ENCODE measurements around the gene NEUROD1. TPM values are rescaled to one million over a fixed set of nuclear protein-coding genes. Genes with fewer than 3 reads are reported as not detected.
A peak's percentile ranks its signal among the peaks of the same experiment; 100 is the strongest.

Gene NEUROD1
- not detected in 2 replicates for total RNA-seq (2021)
- not detected for Bru-seq, nascent RNA
- BruChase-seq, experiment 1, labeled RNA remaining after a 2-hour chase: not detected
- percentile 16 among the genes with signal in this experiment for BruChase-seq, experiment 2, labeled RNA remaining after a 6-hour chase
- long read RNA-seq: 0 reads

GRCh38 chr2:181680055-181680936 lies at the start of gene NEUROD1:
NEUROD1 (minus strand) TSS chr2:181680517; CDS start chr2:181678860, 1,657 bp downstream.
- H3K9me2 ChIP-seq (ENCODE audit: insufficient read depth): no peaks in the 10 kb centered on the region
- CTCF ChIA-PET: no interaction called here
- H3K27me3 ChIP-seq (ENCODE audit: insufficient read depth, low read depth): no peaks in the 10 kb centered on the region
- no peak within 1 kb of the TSS for H3K27ac ChIP-seq
- DNase-seq: no peak
- no peak within 1 kb of the TSS for H3K4me2 ChIP-seq
- no TSS peak for BruUV-seq (replicated peaks)
- H3K4me1 ChIP-seq (replicated peaks; ENCODE audit: insufficient read depth): no peaks in the 10 kb centered on the region
- no peak within 1 kb of the TSS; the same call in 1 of the 2 replicates for H2AFZ ChIP-seq
- no peaks in the 10 kb centered on the region; the same call in 1 of the 2 replicates for H3K9me3 ChIP-seq (ENCODE audit: insufficient read depth, low read depth)
- intact Hi-C loops (cut with micrococcal nuclease; ENCODE audit: unreplicated experiment): loop anchor here (10.0 kb wide), 1 partner anchor 575 kb away; no protein-coding TSS in a partner anchor
- H3K4me3 ChIP-seq: no peak within 1 kb of the TSS
- no peaks in the 10 kb centered on the region for H3K36me3 ChIP-seq (ENCODE audit: low read depth)
- no peaks in the 10 kb centered on the region for H3F3A ChIP-seq (ENCODE audit: insufficient read depth, low read depth)
- TF ChIP-seq CTCF (conservative IDR thresholded peaks at IDR 0.05) (no peak), EZH2 (IDR thresholded peaks at IDR 0.05; ENCODE audit: low read depth) (no peak)
- H3K79me2 ChIP-seq (ENCODE audit: low read depth): no peaks in the 10 kb centered on the region
- POLR2A ChIA-PET (ENCODE audit: unreplicated experiment): no interaction called here
- no peaks in the 10 kb centered on the region for H4K20me1 ChIP-seq (ENCODE audit: insufficient read depth)

- no peaks in the 10 kb centered on the region; the same call in 1 of the 2 replicates for H3K9me2 ChIP-seq (ENCODE audit: insufficient read depth)
- no TSS peak for BruUV-seq (replicated peaks)
- H3K4me1 ChIP-seq (replicated peaks; ENCODE audit: insufficient read depth): no peaks in the 10 kb centered on the region
- H2AFZ ChIP-seq: no peak overlapping the region
- no peaks in the 10 kb centered on the region for H3K79me2 ChIP-seq (ENCODE audit: low read depth)
- TF ChIP-seq EZH2 (IDR thresholded peaks at IDR 0.05; ENCODE audit: low read depth): no peak
- no peak for TF ChIP-seq CTCF (conservative IDR thresholded peaks at IDR 0.05)
- ChIA-PET CTCF (no interaction called here), POLR2A (ENCODE audit: unreplicated experiment) (no interaction called here)
- no peaks in the 10 kb centered on the region for H3F3A ChIP-seq (ENCODE audit: insufficient read depth, low read depth)
- H3K27ac ChIP-seq: no peak overlapping the region
- H3K4me3 ChIP-seq: no peak overlapping the region
- intact Hi-C loops (cut with micrococcal nuclease; ENCODE audit: unreplicated experiment): no loop called here
- no peaks in the 10 kb centered on the region for H3K36me3 ChIP-seq (ENCODE audit: low read depth)
- no peak for DNase-seq
- no peaks in the 10 kb centered on the region for H4K20me1 ChIP-seq (ENCODE audit: insufficient read depth)
- no peaks in the 10 kb centered on the region for H3K9me3 ChIP-seq (ENCODE audit: insufficient read depth, low read depth)
- no peaks in the 10 kb centered on the region for H3K27me3 ChIP-seq (ENCODE audit: insufficient read depth, low read depth)
- no peak overlapping the region for H3K4me2 ChIP-seq
Measured at GRCh38 chr2:181725476-181725875, 45.2 kb upstream of the NEUROD1 start.

GRCh38 chr2:181724662-181725061 lies 44.3 kb upstream of the NEUROD1 start:
- no peak overlapping the region for H2AFZ ChIP-seq
- no peak overlapping the region for H3K27ac ChIP-seq
- DNase-seq: no peak
- H3K27me3 ChIP-seq (ENCODE audit: insufficient read depth, low read depth): no peaks in the 10 kb centered on the region
- H3K36me3 ChIP-seq (ENCODE audit: low read depth): no peaks in the 10 kb centered on the region
- no peaks in the 10 kb centered on the region for H3K79me2 ChIP-seq (ENCODE audit: low read depth)
- intact Hi-C loops (cut with micrococcal nuclease; ENCODE audit: unreplicated experiment): no loop called here
- ChIA-PET CTCF (no interaction called here), POLR2A (ENCODE audit: unreplicated experiment) (no interaction called here)
- H3K9me2 ChIP-seq (ENCODE audit: insufficient read depth): no peaks in the 10 kb centered on the region; the same call in 1 of the 2 replicates
- H3K4me2 ChIP-seq: no peak overlapping the region
- no peak for TF ChIP-seq CTCF (conservative IDR thresholded peaks at IDR 0.05)
- TF ChIP-seq EZH2 (IDR thresholded peaks at IDR 0.05; ENCODE audit: low read depth): no peak
- H3K4me3 ChIP-seq: no peak overlapping the region
- H3K4me1 ChIP-seq (replicated peaks; ENCODE audit: insufficient read depth): no peaks in the 10 kb centered on the region
- no peaks in the 10 kb centered on the region for H3K9me3 ChIP-seq (ENCODE audit: insufficient read depth, low read depth)
- no TSS peak for BruUV-seq (replicated peaks)
- H4K20me1 ChIP-seq (ENCODE audit: insufficient read depth): no peaks in the 10 kb centered on the region
- no peaks in the 10 kb centered on the region for H3F3A ChIP-seq (ENCODE audit: insufficient read depth, low read depth)
